ACHN (cell line): ENCODE data around the gene RBP3.

Experiments
- DNase-seq: peaks from one replicate; pipeline ENCODE4 v3.0.0-alpha.2; 2015
- in situ Hi-C: cut with HindIII; loops from 2 replicates; pipeline ENCODE4 v1.10.0; 2017; ENCODE audit warnings: low sequenced_read_pairs, low pct_ligation_motif_present, low pct_unique_long_range_greater_than_20kb

RBP3 gene

GRCh38 chr10:47315421-47315820 lies 32.7 kb upstream of the RBP3 start:
- in situ Hi-C loops, result no loop called here
- DNase-seq, result no peak

GRCh38 chr10:47316131-47316530 lies 32.0 kb upstream of the RBP3 start:
- in situ Hi-C loops, result no loop called here
- no peak for DNase-seq

- no peak for DNase-seq
- in situ Hi-C loops, result no loop called here
These were observed 30.9 kb upstream of the RBP3 start for GRCh38 chr10:47317251-47317650.

GRCh38 chr10:47318706-47319105 lies 29.5 kb upstream of the RBP3 start:
- DNase-seq, result peak; percentile 15
- in situ Hi-C loops, result no loop called here

GRCh38 chr10:47319784-47320183 lies 28.4 kb upstream of the RBP3 start:
- no peak for DNase-seq
- in situ Hi-C loops, result no loop called here

GRCh38 chr10:47320812-47321211 lies 27.4 kb upstream of the RBP3 start:
- DNase-seq, result no peak
- in situ Hi-C loops, result no loop called here

- in situ Hi-C loops, result no loop called here
- DNase-seq, result no peak
These were observed 26.5 kb upstream of the RBP3 start for GRCh38 chr10:47321521-47322195.

GRCh38 chr10:47322300-47323061 lies 25.7 kb upstream of the RBP3 start, which contains the start of gene GDF2:
TSS of gene GDF2 (plus strand) at chr10:47322454. CDS start at chr10:47322669, 215 bp downstream.
- DNase-seq, result no peak
- in situ Hi-C loops, result no loop called here

- in situ Hi-C loops, result no loop called here
- DNase-seq, result no peak
These were observed 25.1 kb upstream of the RBP3 start for GRCh38 chr10:47323087-47323486.

- in situ Hi-C loops, result no loop called here
- DNase-seq, result no peak
These were observed 24.4 kb upstream of the RBP3 start for GRCh38 chr10:47323636-47324296.

- in situ Hi-C loops, result no loop called here
- DNase-seq, result no peak
These were observed 22.6 kb upstream of the RBP3 start for GRCh38 chr10:47325303-47326291.

GRCh38 chr10:47326306-47326926 lies 21.7 kb upstream of the RBP3 start:
- in situ Hi-C loops, result no loop called here
- DNase-seq, result no peak

- in situ Hi-C loops, result no loop called here
- no peak for DNase-seq
These were observed 21.2 kb upstream of the RBP3 start for GRCh38 chr10:47326927-47327330.

GRCh38 chr10:47329855-47330254 lies 18.3 kb upstream of the RBP3 start:
- in situ Hi-C loops, result no loop called here
- DNase-seq, result no peak

GRCh38 chr10:47330366-47330765 lies 17.8 kb upstream of the RBP3 start:
- in situ Hi-C loops, result no loop called here
- no peak for DNase-seq

- in situ Hi-C loops, result no loop called here
- DNase-seq, result no peak
These were observed 17.4 kb upstream of the RBP3 start for GRCh38 chr10:47330804-47331203.

GRCh38 chr10:47331491-47331890 lies 16.7 kb upstream of the RBP3 start:
- no peak for DNase-seq
- in situ Hi-C loops, result no loop called here

- in situ Hi-C loops, result no loop called here
- DNase-seq, result no peak
These were observed 16.2 kb upstream of the RBP3 start for GRCh38 chr10:47331954-47332353.
